GM19351 (cell line): ENCODE results near the gene NFIA.

Experiments used
- ATAC-seq: cut with Tn5 transposase; IDR thresholded peaks from one replicate; pipeline ENCODE4 v1.9.1; 2021; ENCODE audit warnings: mild to moderate bottlenecking, moderate library complexity; ENCODE audit not compliant: unreplicated experiment

NFIA gene

GRCh38 chr1:61174060-61174795, 91.9 kb downstream of the NFIA start:
- peak; percentile 59 for ATAC-seq

DNA sequence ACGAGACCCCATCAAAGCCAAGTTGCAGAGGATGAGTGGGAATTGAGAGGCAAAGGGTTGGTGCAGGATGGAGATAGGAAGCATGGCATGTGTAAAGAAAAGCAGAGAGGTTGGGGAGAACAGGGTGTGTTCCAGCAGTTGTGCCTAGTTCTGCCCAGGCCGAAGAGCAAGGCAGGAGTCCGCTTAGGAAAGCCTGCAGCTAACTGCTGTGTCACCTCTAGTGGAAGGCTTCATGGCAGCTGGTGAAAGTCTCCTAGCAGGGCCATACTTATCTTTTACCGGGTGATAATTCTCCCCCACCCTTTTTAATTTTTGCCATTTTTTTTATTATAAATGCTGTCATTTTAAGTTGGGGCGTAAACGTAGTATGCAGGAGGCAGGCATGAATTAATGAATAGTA, 93.6 kb downstream of the NFIA start:
- ATAC-seq = no peak

DNA sequence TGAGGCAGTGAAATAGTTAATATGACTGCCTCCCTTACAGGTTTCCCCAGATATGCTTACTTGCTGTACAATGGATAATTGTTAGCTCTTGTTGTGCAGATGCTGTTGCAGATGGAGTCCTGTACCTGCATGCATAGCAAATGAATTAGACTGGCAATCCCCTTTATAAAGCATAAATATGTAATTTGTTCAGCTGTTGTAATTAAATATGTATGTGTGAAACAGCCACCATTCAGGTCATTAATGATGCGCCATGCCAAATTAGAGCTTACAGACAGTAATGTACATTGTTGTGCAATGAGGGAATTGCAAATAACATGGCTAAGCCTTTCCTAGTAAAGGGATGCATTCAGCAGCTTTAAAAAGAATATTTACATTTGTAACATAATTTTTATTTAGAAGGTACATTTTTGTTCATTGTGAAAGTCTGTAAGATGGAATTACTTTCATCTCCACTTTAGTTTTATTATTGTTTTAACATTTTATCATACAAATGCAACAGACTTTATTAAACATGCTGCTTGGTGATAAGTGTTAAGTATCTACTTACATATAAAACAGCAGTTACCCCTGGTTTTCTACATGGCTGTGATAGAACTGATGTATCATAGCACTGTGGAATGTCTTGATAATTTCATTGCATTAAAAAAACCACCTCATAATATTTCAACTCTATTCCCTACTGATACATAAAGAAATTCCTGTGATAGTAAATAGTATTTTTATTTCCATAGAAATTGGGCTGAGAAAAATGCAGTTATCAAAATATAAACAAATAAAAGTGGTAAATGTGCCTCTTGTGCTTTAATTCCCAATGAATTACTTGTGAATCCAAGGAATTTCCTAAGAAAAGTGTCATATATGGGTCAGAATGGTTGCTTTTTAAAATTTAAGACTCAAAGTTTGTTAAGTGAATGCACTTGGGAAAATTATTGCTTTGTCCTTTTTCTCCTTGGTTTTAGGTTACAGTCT, 99.0 kb downstream of the NFIA start:
- ATAC-seq = no peak

- ATAC-seq = no peak
These were observed 99.7 kb downstream of the NFIA start for GRCh38 chr1:61182049-61182448.

DNA sequence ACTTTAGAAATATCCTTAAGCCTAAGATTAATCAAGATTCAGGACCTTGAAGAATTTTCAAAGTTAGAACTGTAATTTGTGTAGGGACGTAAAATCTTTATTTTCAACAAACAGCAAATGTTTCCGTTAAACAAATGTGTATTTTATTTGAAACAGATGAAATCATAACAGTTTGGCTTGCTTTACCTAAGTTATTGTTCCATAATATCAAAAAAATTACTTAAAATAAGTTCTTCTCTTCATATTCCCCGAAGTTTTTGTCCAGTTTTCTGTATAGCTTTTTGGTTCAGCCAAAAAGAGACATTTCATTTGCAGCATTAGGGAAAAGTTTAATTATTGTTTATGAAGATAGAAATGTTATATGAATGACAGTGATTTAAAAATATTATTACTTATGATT, 100.1 kb downstream of the NFIA start:
- ATAC-seq = no peak

DNA sequence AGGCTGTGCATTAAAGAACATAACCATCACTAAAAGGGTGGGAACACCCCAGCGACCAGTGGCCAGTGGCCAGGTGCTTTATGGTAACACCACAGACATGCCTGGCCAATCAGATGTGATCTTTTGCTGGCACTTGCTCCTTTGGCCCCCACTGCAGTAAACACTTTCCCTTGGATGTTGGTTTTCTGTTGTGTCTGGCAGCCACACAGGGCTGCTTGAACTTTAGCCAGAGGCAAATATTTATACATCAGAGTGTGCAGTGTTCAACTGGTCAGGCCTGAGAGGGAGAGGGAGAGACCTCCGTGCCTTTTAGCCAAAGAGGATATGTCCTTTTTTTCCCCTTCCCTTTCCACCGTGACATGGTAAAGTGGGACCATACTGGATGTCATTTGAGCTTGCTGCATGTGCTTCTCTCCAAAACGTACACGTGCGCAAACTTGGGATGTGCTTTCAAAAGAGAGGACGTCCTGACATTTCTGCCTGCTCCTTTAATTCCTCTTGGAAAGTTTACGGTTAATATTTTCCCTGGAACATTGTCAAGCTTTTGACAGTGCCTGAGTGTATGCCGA, 101.2 kb downstream of the NFIA start:
- no peak for ATAC-seq

- ATAC-seq = no peak
These were observed 101.8 kb downstream of the NFIA start for GRCh38 chr1:61184040-61184713.

DNA sequence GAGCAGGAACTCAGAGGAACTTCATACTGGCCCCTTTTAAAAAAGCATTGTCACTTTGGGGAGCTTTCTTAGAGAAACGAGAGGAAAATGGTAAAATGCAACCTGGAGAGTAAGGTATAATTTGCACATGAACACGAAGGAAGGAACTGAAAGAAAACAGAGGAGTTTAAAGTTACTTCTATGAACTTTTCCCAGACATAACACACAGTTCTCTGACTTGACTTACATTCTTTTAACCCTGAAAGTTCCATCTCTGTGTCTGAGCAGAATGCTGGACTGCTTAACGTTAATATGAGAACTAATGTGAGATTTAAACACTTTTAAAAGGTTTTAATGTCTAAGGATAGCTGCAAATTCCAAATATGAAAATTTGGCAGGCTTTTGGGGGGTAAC, 102.3 kb downstream of the NFIA start:
- ATAC-seq = no peak

GRCh38 chr1:61186753-61187152, 104.4 kb downstream of the NFIA start:
- ATAC-seq = no peak

GRCh38 chr1:61187352-61188086, 105.2 kb downstream of the NFIA start:
- no peak for ATAC-seq

GRCh38 chr1:61190153-61190552, 107.8 kb downstream of the NFIA start:
- ATAC-seq = no peak

- ATAC-seq = no peak
These were observed 108.5 kb downstream of the NFIA start for GRCh38 chr1:61190618-61191432.

DNA sequence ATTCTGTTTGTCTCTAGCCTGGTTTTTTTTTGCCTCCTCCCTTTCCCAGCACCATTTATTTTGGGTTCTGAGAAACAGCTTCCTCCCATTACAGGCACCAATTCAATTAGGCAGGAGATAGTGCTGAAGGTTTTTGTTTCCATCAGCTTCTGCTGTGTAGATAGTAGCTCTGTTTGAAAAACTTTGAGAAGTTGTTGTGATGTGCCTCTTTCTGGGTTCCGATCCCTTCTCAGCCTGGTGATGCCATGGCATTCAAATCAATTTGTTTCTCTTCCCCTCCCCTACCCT, 109.0 kb downstream of the NFIA start:
- ATAC-seq = no peak

DNA sequence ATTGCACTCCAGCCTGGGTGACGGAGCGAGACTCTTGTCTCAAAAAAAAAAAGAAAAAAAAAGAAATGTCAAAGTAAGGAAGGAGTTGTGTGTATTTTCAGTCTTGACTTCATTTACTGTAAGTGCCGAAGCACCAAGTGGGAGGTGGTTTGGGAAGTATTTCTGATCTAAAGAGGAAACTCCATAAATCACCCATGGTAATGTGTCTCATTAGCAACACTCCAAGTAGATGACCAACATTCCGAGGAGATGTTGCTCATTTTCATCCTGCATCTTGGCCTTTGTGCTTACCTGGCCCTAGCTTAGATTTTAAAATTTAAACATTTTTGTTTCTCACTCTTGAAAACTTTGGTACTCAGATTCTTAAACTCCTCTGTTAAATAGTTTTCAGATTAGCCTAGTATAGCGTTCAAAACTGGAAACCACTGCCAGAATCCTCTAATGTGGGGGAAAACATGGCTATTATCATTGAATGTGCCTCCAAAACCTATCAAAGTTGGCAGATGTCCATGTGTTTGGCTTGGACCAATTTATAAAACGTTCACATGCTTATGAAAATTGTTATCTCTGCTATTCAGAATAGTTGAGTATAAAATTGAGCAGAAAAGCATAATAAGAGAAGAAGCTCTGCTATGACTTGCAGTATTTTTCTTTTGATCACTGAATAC, 110.4 kb downstream of the NFIA start:
- no peak for ATAC-seq

- no peak for ATAC-seq
These were observed 111.4 kb downstream of the NFIA start for GRCh38 chr1:61193808-61194207.

DNA sequence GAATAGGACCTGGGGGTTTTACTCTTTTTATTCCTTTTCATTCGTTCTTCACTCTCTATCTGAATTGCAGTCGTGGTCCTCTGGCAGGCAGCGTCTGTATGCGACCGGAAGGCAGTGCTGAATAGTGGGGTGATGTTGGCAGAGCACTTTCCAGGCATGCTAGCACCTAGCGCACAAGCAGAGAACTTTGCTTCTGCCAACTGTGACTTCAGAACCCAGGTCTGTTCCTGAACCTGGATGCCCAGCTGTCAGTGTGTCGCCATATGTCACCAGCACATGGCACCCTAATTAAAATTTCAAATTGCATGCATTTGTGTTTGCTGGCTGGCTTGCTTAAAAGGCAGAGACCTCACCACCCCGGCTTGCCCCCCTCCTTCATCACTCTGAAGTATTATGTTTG, 116.2 kb downstream of the NFIA start:
- no peak for ATAC-seq

GRCh38 chr1:61201035-61201434, 118.7 kb downstream of the NFIA start:
- no peak for ATAC-seq

- ATAC-seq = no peak
These were observed 120.7 kb downstream of the NFIA start for GRCh38 chr1:61202854-61203598.

GRCh38 chr1:61204528-61204927, 122.2 kb downstream of the NFIA start:
- ATAC-seq = no peak
